ENCODE data around the gene LRP6.
"Not testable (repeated sequence)": the region's sequence is repeated elsewhere in the genome, so short reads cannot be mapped to it uniquely, and the experiment has no call there.

The LRP6 gene

DNA sequence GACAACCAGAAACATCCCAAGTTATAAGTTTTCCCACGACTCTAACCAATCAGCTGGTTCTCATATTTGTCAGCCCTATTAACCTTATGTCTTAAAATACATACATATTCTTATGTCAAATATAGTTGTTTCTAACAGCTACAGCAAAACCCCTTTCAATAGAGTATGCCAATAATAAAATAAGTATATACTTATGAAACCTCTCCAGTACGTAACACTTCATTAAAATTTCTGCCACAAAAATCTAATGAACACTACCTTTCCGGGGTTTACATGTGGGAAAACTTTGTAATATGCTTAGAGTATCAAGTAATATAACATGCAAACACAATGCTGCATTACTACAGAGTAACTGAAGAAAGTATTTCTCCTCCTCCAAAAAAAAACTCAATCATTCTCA is 1.8 kb downstream of the LRP6 start:
- no peak for DNase-seq

GRCh38 chr12:12263909-12264308 is 2.9 kb downstream of the LRP6 start:
- DNase-seq, result no peak

DNA sequence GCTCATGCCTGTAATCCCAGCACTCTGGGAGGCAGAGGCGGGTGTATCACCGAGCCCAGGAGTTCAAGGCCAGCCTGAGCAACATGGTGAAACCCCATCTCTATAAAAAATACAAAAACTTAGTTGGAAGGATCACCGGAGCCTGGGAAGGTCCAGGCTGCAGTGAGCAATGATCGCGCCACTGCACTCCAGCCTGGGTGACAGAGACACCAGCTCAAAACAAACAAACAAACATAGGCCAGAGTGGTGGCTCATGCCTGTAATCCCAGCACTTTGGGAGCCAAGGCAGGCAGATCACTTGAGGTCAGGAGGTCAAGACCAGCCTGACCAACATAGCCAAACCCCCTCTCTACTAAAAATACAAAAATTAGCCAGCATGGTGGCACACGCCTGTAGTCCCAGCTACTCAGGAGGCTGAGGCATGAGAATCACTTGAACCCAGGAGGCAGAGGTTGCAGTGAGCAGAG is 10.5 kb downstream of the LRP6 start:
- DNase-seq, result not testable (repeated sequence)

GRCh38 chr12:12254553-12254952 is 12.3 kb downstream of the LRP6 start:
- no peak for DNase-seq

- DNase-seq, result no peak
Measured at GRCh38 chr12:12249216-12250050, 17.4 kb downstream of the LRP6 start.

DNA sequence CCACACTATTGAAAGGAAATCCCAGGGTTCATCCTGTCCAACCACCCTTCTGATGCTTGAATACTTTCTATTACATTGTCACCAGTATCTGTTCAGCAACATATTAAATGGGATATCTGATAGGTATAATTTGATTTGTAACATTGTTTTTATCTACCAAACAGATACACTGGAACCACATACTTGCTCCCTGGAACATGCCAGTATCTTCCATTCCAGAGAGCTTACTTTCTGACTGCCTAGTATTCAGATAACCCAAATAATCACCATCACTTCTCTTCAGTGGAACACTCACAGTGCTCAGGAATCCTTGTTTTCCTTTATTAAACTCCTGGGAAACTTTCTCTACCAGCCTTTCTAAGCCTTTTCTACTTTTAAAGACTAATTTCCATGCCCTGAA is 19.3 kb downstream of the LRP6 start:
- DNase-seq, result no peak

GRCh38 chr12:12244341-12244740 is 22.5 kb downstream of the LRP6 start:
- DNase-seq, result no peak

- DNase-seq, result no peak
Measured at GRCh38 chr12:12240662-12241340, 26.0 kb downstream of the LRP6 start.

DNA sequence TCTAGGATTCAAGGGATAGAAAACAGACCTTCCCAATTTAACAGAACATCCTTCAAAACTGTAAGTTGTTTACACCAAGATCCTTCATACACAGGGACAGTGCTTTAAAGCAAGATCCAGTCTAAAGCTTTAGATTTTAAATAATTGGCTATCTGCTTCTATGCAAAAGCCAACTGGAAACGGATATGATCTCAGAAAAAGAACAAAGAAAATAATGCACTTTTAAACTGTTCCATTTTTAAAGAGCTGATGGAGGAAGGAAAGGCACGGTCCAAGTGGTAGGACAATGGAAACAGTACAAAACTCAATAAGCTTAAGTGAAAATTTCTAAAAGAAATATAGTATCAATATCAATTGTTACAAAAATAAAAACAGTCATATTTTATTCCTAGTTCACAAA is 27.7 kb downstream of the LRP6 start:
- no peak for DNase-seq

GRCh38 chr12:12238605-12239004 is 28.2 kb downstream of the LRP6 start:
- DNase-seq, result no peak

DNA sequence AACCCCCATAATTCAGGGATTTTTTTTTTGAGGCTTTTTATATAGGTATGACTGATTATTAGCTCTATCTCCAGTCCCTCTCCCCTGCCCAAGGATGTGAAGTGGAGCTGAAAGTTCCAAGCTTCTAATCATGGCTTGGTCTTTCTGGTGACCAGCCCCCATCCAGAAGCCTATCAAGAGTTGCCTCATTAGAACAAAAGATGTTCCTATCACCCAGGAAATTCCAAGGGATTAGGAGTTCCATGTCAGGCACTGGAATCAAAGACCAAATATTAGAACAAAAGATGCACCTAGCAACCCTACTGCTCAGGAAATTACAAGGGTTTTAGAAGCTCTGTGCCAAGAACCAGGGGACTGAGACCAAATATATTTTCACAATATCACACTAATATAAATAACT is 29.9 kb downstream of the LRP6 start:
- no peak for DNase-seq

- DNase-seq, result no peak
Measured at GRCh38 chr12:12230275-12230674, 36.6 kb downstream of the LRP6 start.

DNA sequence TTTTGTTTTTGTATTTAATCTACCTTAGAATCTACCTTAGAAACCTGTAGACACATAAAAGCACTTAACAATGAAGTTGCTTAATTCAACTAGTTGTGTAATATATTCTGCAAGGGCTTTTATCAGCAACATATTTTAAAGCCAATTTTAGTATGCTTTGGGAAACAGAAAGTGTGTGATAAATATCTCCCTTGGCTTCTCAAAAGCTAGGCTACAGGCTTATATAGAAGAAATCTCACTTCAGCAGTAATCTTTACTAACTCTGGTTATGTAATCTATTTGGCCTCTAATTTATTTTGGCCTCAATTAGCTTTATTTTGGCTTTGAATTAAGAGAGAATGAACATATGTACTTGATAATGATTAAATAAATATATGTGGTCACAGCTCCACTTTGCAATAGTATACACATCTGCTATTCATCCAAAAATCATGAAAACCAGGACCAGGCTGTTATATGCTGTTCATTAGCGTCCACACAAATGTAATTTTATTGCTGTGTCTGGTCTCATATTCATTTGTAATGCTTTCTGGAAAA is 37.2 kb downstream of the LRP6 start:
- DNase-seq, result no peak

DNA sequence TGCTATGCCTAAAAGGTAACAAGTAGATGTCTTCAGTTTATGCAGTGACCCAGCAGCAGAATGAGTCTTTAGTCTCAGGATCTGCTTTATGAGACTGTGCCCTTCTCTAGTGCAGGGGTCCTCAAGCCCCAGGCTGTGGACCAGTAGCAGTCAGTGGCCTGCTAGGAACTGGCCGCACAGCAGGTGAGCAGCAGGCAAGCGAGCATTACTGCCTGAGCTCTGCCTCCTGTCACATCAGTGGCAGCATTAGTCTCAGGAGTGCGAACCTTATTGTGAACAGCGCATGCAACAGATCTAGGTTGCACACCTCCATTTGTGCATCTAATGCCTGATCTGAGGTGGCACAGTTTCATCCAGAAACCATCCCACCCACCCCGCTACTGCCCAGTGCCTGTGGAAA is 38.4 kb downstream of the LRP6 start:
- DNase-seq, result no peak

- no peak for DNase-seq
Measured at GRCh38 chr12:12226187-12226586, 40.7 kb downstream of the LRP6 start.

DNA sequence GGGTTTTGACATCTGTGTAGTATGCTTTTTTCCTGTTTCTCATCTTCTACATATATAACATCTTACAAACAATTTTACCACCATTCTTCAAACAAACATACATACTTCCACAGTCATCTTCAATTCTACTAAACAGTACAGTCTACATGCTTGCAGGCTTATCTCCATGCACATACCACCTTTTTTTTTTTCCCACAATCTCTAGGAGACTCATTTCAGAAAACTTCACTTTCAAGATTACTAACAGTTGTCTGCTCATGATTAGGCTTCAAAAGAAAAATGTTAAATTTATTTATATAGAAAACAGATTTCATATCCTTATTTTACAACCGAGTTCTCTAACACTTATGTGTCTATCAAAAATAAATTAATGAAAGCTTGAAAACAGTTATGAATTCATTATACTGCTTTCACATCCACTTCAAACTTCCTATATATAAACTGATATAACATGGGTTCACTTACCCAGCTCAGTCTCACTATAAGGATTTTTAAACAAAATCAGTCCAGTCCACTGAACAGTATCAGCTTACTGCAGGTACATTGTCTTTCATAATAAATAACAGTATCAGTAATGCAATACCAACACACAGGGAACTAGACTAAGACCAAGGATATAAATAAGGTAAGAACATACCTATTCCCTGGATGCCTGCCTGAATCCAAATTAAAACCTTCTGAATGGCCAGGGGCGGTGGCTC is 42.5 kb downstream of the LRP6 start:
- DNase-seq, result no peak

GRCh38 chr12:12221560-12221959 is 45.3 kb downstream of the LRP6 start:
- no peak for DNase-seq

DNA sequence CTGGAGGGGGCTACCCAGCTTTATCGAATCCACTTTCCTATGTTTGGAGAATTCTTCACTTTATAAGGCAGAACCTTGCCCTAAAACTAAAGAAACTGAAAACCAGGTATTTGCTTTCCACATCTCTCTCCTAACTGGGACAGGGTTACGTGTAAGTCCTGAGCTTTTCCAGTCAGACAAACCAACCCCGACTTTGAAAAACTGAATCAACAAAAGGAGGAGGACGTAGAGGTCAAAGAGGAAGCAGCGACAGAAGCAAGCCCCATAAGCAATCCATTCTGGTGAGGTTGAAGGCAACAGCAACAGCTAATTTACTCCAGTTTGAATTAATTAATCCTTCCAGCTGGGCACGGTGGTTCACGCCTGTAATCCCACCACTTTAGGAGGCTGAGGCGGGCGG is 47.2 kb downstream of the LRP6 start:
- no peak for DNase-seq

DNA sequence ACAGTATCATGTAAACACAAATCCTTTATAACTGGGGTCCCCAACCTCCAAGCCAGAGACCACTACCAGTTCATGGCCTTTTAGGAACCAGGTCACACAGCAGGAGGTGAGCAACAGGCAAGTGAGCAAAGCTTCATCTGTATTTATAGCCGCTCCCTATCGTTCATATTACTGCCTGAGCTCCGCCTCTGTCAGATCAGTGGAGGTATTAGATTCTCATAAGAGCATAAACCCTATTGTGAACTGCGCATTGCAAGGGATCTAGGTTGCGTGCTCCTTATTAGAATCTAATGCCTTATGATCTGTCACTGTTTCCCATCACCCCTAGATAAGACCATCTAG is 49.9 kb downstream of the LRP6 start:
- no peak for DNase-seq

DNA sequence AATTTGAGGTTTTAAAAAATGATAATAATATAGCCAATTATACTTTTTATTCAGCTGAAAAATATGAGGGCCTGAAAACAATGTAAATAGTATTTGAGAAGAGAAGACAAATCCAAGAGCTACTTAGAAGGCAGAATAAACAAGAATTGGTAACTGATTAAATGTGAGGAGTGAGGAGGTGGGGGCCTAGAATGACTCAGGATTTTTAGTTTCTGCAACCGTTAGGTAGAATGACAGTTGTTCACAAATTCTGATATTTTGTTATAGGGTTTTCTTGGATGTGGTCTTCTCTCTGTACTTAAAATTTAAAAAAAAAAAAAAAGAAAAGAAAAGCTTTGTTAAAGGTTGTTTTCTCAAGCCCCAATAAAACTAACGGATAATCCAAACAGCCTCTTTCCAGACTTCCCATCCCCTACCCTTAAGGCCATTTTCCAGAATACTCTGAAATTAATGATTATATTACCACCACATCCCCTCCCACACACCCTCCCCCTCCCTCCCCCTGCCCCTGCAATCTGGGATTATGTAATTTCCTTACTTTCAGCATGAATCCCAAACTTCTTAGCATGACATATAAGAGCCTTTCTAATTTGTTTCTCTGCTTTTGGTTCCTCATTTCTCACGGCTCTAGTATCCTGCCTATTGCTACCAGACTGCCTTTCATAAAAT is 50.4 kb downstream of the LRP6 start:
- no peak for DNase-seq

DNA sequence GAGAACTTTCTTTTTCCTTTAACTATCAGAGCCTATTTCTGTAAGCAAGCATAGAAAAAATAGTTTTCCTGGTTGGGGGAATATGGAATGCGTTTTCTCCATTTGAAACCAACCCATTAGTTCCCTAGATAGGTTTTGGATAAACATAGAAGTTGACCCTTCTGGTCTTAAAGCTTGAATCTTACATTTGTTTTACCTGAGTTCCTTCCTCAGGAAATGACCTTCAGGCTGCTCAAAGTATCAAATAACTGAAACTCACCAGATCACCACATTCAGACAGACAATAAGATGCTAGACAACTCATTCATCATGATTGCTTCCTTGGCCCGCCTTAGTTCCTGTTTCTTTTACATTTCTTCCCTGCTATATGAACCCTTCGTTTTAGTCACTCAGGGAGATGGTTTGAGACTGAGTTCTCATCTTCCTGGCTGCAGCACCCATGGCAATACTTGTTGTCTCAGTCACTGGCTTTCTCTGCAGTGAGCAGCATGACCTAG is 52.2 kb downstream of the LRP6 start:
- no peak for DNase-seq

DNA sequence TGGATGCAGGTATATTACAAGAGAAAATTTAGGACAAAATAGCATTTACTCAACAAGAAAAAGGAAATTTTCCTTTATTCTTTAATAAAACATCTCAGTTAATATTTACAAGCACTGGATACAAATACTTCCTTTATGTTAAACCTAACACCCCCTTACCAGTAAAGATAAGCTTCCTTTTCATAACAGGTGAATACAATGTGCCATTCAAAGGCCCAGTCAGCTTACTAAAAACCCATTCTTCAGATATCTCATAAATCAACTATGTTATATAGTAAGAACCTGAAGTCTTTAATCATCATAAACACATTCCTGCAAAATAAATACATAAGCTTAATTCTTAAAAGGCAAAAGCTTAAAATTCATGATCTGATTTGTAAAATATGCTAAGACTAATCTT is 52.6 kb downstream of the LRP6 start:
- DNase-seq, result no peak

GRCh38 chr12:12212769-12213168 is 54.1 kb downstream of the LRP6 start:
- no peak for DNase-seq
